ENCODE data around the gene TRAPPC11.

Gene TRAPPC11

DNA sequence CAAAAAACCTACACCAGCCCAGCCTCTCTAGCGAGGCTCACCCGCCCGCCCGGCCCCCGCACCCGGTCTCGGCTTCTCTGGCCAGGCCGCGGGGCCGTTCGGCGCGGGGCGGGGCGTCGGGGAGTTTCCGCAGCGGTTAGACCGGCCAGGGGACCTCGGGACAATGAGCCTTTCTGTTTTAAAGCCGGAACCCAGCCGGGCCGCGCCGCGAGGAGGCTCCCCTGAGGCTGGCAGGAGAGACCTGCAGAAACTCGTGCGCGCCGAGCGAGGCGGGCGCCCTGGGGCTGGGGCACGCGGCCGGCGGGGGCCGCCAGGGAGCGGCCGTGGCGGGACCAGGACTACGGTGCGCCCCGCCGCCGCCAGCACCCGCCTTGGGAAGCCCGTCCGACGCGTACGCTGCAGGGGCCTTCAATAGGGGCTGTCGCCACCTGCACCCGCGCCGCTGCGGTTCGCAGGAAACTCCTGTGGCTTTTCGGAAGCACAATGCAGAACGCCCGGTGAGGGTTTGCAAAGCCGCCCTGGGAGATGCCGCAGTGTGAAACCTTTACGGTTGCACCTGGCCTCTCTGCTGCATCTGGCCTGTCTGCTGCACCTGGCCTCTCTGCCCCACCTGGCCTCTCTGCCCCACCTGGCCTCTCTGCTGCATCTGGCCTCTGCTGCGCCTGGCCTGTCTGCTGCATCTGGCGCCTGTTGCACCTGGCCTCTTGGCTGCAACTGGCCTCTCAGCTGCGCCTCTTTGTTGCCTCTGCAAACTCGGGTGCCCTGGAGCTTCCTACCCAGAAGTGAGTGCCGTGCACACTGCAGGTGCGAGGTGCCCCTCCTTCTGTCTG is 63.9 kb downstream of the TRAPPC11 start:
- peak; percentile 20 for DNase-seq

DNA sequence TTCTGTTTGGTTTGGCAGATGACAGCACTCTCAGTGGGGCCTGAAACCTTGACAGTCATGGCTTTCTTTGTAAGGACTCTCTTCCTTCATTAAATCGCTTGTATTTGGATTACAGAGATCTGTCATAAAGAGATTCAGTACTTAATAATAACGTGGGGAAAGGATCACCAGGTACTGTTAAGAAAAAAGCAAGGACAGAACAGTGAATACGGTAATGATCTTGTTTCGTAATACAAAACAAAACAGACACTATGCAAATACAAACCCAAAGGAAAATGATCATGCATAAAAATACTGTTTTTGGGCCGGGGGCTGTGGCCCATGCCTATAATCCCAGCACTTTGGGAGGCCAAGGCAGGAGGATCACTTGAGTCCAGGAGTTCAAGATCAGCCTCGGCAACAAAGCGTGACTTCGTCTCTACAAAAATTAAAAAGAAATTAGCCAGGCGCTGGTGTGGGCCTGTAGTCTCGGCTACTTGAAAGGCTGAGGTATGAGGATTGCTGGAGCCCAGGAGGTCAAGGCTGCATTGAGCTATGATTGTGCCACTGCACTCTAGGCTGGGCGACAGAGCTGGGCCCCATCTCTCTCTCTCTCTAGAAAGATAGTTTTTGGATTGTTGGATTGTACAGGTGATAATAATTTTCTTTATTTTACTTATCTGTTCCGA is 64.6 kb downstream of the TRAPPC11 start:
- no peak for DNase-seq

DNA sequence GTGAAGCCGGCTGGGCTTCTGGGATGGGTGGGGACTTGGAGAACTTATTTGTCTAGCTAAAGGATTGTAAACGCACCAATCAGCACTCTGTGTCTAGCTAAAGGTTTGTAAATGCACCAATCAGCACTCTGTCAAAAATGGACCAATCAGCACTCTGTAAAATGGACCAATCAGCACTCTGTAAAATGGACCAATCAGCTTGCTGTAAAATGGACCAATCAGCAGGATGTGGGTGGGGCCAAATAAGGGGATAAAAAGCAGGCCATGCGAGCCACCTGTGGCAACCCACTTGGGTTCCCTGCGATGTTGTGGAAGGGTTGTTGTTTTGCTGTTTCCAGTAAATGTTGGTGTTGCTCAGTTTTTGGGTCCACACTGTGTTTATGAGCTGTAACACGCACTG is 66.5 kb downstream of the TRAPPC11 start:
- DNase-seq = peak; percentile 7

- no peak for DNase-seq
Measured at GRCh38 chr4:183727482-183727881, 68.4 kb downstream of the TRAPPC11 start.

- DNase-seq = no peak
Measured at GRCh38 chr4:183728223-183729068, 69.4 kb downstream of the TRAPPC11 start.

DNA sequence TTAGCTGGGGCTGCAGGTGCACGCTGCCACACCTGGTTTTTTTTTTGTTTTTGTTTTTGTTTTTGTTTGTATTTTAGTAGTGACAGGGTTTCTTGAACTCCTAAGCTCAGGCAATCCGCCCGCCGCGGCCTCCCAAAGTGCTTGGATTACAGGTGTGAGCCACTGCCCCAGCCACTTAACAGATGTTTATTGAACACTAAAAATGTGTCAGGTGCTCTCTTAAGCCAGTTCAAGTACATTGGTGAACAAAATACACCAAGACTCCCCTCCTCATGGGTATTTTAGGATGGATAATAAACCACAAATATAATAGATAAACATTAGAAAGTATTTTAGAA is 69.9 kb downstream of the TRAPPC11 start:
- DNase-seq = no peak

DNA sequence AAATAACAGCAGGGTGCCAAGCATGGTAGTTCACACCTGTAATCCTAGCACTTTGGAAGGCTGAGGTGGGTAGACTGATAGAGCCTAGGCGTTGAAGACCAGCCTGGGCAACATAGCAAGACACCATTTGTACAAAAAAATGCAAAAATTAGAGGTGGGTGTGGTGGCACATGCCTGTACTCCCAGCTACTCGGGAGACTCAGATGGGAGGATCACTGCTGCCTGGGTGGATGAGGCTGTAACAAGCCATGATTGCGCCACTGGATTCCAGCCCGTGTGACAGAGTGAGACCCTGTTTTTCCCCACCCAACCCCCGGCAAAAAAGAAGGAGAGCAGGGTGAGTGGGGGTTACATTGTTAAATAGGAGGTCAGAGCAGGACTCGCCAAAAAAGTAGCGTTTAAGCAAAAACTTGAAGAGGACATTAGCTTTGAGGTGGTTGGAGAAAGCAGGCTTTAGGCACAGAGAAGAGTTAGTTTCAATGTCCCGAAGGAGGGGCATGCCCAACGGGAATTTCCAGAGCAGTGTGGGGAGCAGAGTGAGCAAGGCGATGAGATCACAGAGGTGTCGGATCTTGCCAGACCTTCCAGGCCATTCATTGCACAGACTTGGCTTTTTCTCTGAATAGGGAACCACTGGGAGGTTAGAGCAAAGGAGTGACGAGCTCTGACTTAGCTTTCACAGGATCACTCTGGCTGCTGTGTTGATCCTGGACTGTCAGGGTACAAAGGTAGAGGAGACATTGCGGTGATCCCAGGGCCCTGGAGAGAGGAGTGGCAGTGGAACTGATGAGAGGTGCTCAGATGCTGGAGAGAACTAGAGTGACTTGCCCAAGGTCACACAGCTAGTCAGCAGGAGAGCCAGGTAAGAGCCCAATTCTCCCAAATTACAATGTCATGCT is 70.6 kb downstream of the TRAPPC11 start:
- no peak for DNase-seq

DNA sequence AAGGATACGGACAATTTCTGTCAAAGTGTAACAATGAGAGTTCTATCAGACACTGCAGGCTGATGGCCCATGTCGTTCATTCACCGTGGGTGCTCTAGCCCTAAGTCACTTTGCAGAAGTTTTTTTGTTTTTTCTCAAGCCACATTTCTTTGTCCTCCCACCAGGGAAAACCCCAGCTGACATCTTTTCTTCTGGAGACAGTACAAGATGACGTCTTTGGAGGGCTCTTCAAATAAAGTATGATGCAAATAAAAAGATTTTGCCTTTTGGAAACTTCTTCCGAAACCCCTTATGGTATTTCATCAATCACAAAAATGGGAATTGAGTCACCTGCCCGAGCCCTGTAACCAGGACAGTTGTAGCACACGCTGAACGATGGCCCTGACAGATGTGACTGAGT is 73.2 kb downstream of the TRAPPC11 start:
- no peak for DNase-seq

GRCh38 chr4:183733181-183733580 is 74.1 kb downstream of the TRAPPC11 start:
- no peak for DNase-seq

- no peak for DNase-seq
Measured at GRCh38 chr4:183738081-183738673, 79.1 kb downstream of the TRAPPC11 start.

GRCh38 chr4:183738961-183739360 is 79.9 kb downstream of the TRAPPC11 start:
- no peak for DNase-seq

- no peak for DNase-seq
Measured at GRCh38 chr4:183746305-183747229, 87.5 kb downstream of the TRAPPC11 start.

DNA sequence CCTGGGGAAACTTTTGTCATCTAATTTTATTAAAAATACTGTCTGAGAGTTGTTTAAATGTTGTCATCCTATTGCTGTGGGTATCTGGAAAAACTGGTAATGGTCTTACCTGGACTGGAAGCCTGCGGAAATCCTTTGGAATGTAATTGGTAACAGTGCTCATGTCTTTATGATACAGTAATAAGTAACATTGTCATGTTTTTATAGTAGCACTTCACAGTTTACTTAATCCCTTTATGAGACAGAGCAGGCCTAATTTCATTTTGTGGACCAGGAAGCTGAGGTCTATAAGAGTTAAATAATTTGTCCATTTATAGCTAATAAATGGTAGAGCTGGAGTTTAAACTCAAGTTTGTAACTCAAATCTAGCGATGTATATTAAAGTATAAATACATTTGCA is 88.3 kb downstream of the TRAPPC11 start:
- DNase-seq = no peak

DNA sequence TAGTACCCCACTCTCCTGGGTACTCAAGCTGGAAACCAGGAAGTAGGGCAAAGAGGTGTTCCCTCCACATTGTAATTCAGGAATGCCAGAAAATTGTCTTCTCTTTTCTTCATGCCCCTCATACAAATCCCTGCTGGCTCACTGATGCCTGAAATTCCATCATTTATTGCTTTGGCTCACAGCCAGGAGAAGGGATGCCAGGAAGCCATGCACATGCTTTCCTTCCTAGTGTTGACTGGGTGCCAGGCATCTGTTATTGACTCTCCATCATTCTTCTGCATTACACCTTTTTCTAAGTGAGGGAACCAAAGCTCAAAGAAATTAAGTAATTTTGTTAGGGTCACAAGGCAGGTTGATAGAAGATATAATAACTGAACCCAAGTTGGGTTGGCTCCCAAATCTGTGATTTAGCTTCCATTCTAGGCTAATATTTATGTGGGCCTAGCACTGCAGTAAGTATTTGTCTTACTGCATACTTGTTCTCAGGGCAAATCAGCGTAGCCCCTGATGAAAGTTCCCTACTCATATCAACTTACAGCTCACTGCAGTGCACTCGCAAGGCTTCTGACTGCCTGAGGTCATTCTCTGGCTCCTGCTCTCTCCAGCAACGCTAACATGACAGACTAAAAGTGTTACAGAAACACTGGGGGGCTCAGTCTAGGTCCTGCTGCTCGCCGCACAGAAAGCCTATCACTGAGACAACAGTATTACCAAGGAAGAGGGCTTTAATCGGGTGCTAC is 89.0 kb downstream of the TRAPPC11 start:
- DNase-seq = no peak

- no peak for DNase-seq
Measured at GRCh38 chr4:183751106-183751505, 92.0 kb downstream of the TRAPPC11 start.

DNA sequence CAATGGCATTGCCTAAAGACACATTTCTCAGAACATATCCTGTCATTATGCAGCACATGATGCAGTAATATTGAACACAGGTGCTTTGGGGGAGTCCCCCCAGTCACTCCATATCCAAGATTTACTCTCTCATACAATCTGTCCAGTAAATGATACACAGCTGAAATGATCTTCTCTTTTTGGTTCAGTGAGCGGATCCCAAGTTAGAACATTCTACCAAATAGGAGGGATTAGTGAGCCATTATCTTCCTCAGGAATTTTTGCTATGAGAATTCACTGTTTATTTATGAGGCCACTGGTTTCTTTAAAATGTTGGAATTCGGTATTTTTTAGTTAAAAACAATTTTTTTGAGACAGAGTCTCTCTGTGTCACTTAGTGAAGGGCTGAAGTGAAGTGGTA is 96.5 kb downstream of the TRAPPC11 start:
- DNase-seq = no peak

GRCh38 chr4:183757060-183757459 is 98.0 kb downstream of the TRAPPC11 start:
- no peak for DNase-seq

DNA sequence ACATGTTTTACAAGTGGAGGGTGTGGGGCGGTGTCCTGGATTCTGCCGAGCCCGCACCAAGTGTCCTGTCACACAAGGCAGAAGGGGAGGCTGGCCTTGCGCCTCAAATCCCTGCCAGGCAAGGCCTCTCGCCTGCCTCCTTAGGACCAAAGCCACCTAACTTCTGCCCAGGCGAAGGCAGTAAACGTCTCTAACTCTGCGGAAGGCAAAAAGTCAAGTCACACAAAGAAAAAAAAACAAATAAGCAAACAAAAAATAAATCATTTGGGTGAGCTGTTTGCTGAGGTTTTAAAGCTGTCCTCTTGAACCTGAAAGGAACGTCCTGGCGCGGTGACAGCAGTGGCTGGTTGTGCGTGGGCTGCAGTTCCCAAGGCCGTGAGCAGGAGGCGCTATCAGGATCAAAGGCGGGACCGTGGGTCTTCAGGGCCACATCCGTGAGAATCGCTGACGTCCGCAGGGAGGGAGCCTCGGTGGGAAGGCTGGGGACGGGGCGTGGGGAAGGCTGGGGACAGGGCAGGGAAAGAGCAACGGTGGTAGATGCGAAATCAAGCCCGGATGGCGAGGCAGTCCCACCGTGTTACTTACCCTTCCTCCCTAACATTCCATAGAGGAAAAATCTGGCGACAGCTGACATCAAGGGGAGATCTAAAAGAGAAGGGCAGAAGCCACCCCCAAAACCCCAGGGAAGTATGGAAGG is 99.1 kb downstream of the TRAPPC11 start:
- no peak for DNase-seq

DNA sequence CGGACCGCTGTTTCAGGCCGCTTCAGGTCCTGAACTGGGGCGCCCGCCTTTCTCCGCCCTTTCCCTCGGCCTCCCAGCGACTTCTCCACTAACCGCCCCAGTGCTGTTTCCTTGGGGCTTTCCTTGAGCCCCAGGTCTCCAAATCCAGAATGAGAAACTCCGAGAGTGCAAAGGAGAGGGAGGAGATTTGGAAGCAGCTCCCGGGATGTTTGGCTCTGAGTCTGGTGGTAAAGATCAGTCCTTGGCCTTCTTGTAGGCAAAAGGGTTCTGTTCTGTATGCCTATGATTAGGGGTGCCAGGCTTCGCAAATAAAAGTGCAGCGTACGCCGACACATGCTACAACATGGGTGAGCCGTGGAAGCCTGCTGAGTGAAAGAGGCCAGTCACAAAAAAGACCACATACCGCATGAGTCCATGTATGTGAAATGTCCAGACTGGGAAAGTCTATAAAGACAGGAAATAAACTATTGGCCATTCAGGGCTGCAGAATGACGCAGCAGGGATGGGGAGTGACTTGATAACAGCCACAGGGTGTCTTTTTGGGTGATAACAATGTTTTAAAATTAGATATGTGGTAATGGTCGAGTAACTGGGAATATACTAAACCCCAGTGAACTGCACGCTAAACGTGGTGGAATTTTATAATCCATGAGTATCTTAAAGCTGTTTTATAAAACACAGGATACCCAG is 99.8 kb downstream of the TRAPPC11 start:
- DNase-seq = no peak

Measured in stimulated activated CD4-positive, alpha-beta T cell treated with anti-CD3 and anti-CD28 coated beads, Interleukin-1b, Interleukin-23, amount 100 ng/mL, for 48 hours (primary cell).